ENCODE measurements around the gene RGS21. TPM values are rescaled to one million over a fixed set of nuclear protein-coding genes. Genes with fewer than 3 reads are reported as not detected.

RGS21 gene
- total RNA-seq, 1 experiment from 2014 or later, result not detected

DNA sequence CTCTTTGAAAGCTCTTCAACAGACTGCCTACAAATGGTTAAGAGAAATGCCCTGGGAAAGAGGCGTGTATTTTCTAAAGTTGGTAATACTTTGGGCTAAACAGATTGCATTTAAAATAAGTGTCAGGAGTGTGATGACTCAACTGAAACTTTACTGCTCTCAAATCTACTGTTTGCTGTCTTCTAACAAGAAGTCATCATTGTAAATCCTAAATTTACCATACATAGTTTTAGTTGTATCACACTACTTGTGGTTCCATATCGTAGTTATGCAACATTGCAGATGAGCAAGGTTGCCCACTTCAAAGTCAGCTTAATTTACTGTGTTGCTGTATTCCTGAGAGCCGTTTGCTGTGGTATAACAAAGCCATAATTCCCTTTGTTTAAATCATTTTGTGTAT is 59.6 kb downstream of the RGS21 start:
- Histone ChIP-seq H3K9me2 (ENCODE audit: insufficient read depth) (no peaks in the 10 kb centered on the region), H4K20me1 (ENCODE audit: insufficient read depth) (no peaks in the 10 kb centered on the region), H3K9me3 (ENCODE audit: insufficient read depth, low read depth) (no peaks in the 10 kb centered on the region), H3K4me3 (no peak overlapping the region), H3K36me3 (ENCODE audit: low read depth) (no peaks in the 10 kb centered on the region), H3K27ac (no peak overlapping the region), H3K4me1 (replicated peaks; ENCODE audit: insufficient read depth) (no peaks in the 10 kb centered on the region), H3K27me3 (ENCODE audit: insufficient read depth, low read depth) (no peaks in the 10 kb centered on the region), H3K4me2 (no peak overlapping the region), H3K79me2 (ENCODE audit: low read depth) (no peaks in the 10 kb centered on the region), H2AFZ (no peak overlapping the region), H3F3A (ENCODE audit: insufficient read depth, low read depth) (no peaks in the 10 kb centered on the region)
- ChIA-PET POLR2A (ENCODE audit: unreplicated experiment) (no interaction called here), CTCF (no interaction called here)
- DNase-seq, result no peak
- intact Hi-C loops (cut with micrococcal nuclease; ENCODE audit: unreplicated experiment), result no loop called here
- no TSS peak for BruUV-seq (replicated peaks)
- no peak for TF ChIP-seq EZH2 (IDR thresholded peaks at IDR 0.05; ENCODE audit: low read depth)
- TF ChIP-seq, protein P1, sequence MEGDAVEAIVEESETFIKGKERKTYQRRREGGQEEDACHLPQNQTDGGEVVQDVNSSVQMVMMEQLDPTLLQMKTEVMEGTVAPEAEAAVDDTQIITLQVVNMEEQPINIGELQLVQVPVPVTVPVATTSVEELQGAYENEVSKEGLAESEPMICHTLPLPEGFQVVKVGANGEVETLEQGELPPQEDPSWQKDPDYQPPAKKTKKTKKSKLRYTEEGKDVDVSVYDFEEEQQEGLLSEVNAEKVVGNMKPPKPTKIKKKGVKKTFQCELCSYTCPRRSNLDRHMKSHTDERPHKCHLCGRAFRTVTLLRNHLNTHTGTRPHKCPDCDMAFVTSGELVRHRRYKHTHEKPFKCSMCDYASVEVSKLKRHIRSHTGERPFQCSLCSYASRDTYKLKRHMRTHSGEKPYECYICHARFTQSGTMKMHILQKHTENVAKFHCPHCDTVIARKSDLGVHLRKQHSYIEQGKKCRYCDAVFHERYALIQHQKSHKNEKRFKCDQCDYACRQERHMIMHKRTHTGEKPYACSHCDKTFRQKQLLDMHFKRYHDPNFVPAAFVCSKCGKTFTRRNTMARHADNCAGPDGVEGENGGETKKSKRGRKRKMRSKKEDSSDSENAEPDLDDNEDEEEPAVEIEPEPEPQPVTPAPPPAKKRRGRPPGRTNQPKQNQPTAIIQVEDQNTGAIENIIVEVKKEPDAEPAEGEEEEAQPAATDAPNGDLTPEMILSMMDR (conservative IDR thresholded peaks at IDR 0.05), result no peak

DNA sequence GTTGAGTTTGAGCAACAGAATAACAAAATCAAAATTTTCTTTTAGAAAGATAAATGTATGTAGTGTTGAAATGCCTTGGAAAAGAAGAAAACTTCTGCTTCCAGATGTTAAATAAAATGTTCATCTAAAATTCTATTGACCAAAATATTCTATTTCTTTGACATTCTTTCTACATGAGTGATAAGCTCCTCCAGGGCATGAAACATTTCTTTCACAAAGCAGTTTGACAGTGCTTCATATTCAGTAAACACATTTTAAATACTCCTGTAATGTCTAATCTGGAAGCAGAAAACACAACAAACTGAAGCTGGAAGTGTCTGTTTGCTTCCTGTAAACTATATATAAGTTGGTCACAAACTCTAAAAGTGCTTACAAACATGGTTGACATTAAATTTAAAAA is 61.5 kb downstream of the RGS21 start:
- Histone ChIP-seq H3K9me2 (ENCODE audit: insufficient read depth) (no peaks in the 10 kb centered on the region), H4K20me1 (ENCODE audit: insufficient read depth) (no peaks in the 10 kb centered on the region), H2AFZ (no peak overlapping the region), H3K36me3 (ENCODE audit: low read depth) (no peaks in the 10 kb centered on the region), H3K4me2 (no peak overlapping the region), H3F3A (ENCODE audit: insufficient read depth, low read depth) (no peaks in the 10 kb centered on the region), H3K9me3 (ENCODE audit: insufficient read depth, low read depth) (no peaks in the 10 kb centered on the region), H3K4me1 (replicated peaks; ENCODE audit: insufficient read depth) (no peaks in the 10 kb centered on the region), H3K27ac (no peak overlapping the region), H3K4me3 (no peak overlapping the region), H3K79me2 (ENCODE audit: low read depth) (no peaks in the 10 kb centered on the region), H3K27me3 (ENCODE audit: insufficient read depth, low read depth) (no peaks in the 10 kb centered on the region)
- ChIA-PET POLR2A (ENCODE audit: unreplicated experiment) (no interaction called here), CTCF (no interaction called here)
- no peak for TF ChIP-seq EZH2 (IDR thresholded peaks at IDR 0.05; ENCODE audit: low read depth)
- TF ChIP-seq, protein P1 (conservative IDR thresholded peaks at IDR 0.05), result no peak
- DNase-seq, result no peak
- intact Hi-C loops (cut with micrococcal nuclease; ENCODE audit: unreplicated experiment), result no loop called here
- no TSS peak for BruUV-seq (replicated peaks)

DNA sequence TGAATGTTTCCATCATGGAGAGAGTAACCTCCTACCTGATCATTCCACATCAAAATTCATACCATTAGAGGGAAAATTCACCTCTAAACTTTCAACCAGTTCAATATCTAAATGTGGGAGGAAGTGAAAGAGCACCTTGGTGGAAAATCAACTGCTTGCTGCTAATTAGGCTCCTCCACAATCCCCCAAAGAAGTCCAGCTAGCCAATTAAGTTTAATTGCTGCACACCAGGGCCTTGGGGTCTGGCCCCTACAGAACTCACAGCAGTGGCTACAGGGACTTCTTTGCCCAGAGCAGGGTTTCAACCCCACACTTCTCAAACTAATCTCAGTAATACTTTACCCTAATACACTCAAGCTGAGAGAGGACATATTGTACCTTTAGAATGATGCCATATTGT is 62.1 kb downstream of the RGS21 start:
- no peaks in the 10 kb centered on the region for H3K9me2 ChIP-seq (ENCODE audit: insufficient read depth)
- no TSS peak for BruUV-seq (replicated peaks)
- H4K20me1 ChIP-seq (ENCODE audit: insufficient read depth), result no peaks in the 10 kb centered on the region
- H3K4me1 ChIP-seq (replicated peaks; ENCODE audit: insufficient read depth), result no peaks in the 10 kb centered on the region
- H3K4me2 ChIP-seq, result no peak overlapping the region
- no peaks in the 10 kb centered on the region for H3K27me3 ChIP-seq (ENCODE audit: insufficient read depth, low read depth)
- ChIA-PET CTCF (no interaction called here), POLR2A (ENCODE audit: unreplicated experiment) (no interaction called here)
- H3K9me3 ChIP-seq (ENCODE audit: insufficient read depth, low read depth), result no peaks in the 10 kb centered on the region
- no peak for DNase-seq
- H3F3A ChIP-seq (ENCODE audit: insufficient read depth, low read depth), result no peaks in the 10 kb centered on the region
- intact Hi-C loops (cut with micrococcal nuclease; ENCODE audit: unreplicated experiment), result no loop called here
- TF ChIP-seq EZH2 (IDR thresholded peaks at IDR 0.05; ENCODE audit: low read depth), result no peak
- TF ChIP-seq, protein P1 (conservative IDR thresholded peaks at IDR 0.05), result no peak
- no peak overlapping the region for H3K27ac ChIP-seq
- H3K79me2 ChIP-seq (ENCODE audit: low read depth), result no peaks in the 10 kb centered on the region
- H2AFZ ChIP-seq, result no peak overlapping the region
- H3K4me3 ChIP-seq, result no peak overlapping the region
- no peaks in the 10 kb centered on the region for H3K36me3 ChIP-seq (ENCODE audit: low read depth)

Measured in PC-9 (cell line).